GM19351 (cell line): ENCODE data around the gene ITK.
"Not testable (repeated sequence)": the region's sequence is repeated elsewhere in the genome, so short reads cannot be mapped to it uniquely, and the experiment has no call there.

Experiments used
- ATAC-seq: cut with Tn5 transposase; IDR thresholded peaks from one replicate; pipeline ENCODE4 v1.9.1; 2021; ENCODE audit warnings: mild to moderate bottlenecking, moderate library complexity; ENCODE audit not compliant: unreplicated experiment

Gene ITK

DNA sequence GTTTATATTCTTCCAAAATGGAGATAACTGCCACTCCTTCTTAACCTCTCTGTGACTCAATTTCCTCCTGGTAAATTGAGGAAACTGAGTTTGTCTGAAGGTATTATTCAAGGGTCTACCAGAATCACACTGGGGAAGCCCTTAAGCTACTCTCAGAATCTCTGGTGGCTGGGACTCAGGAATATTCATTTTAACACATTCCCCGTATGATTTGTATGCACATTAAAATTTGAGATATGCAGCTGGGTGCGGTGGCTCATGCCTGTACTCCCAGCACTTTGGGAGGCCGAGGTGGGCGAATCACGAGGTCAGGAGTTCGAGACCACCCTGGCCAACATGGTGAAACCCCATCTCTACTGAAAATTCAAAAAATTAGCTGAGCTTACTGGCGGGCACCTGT is 64.1 kb downstream of the ITK start:
- ATAC-seq = not testable (repeated sequence)

DNA sequence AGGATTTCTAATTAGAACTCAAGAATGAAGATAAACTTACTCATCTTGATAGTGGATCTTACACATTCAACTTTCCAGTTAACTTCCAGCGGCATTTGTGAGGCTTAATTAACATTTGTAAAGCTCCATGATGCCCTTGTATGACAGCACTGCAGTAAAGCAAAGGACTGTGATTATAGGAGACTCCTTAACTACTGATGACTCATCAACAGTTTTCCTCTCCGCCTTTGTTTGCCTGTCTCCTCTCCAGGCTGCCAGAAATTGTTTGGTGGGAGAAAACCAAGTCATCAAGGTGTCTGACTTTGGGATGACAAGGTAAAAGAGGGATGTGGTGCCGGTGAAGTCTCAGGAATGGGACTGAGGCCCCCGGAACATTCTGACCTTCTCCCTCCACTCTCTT is 64.8 kb downstream of the ITK start:
- no peak for ATAC-seq

DNA sequence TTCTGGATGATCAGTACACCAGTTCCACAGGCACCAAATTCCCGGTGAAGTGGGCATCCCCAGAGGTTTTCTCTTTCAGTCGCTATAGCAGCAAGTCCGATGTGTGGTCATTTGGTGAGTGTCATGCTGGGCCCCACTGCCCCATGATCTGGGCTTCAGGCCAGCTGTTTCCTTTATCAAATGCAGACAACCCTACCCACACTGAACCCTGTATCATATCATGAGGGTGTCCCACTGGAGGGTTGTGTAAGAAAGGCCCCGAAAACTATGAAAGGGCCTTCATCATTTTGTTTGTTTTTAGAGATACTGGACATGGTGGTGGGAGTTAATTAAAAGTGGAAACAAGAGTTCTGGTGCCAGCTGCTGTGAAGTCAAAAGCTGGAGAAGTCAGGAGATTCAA is 65.2 kb downstream of the ITK start:
- ATAC-seq = no peak

DNA sequence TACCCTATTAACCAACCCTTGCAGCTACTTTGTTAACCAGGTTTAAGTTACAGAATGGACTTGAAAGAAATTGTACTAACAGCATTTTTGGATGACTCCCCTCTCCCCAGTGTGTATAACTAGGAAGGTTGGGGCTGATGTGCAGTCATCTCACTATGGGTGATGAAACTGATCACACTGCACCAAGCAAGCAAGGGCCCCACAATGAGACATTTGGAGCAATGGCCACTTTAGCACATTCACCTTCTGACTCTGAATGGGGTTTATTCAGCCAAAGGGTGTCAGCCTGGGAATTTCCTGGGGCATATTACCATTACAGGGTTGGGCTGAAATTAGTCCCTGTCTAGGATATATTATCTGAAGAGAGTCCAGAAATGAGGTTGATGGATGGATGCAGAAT is 66.6 kb downstream of the ITK start:
- peak; percentile 54 for ATAC-seq

DNA sequence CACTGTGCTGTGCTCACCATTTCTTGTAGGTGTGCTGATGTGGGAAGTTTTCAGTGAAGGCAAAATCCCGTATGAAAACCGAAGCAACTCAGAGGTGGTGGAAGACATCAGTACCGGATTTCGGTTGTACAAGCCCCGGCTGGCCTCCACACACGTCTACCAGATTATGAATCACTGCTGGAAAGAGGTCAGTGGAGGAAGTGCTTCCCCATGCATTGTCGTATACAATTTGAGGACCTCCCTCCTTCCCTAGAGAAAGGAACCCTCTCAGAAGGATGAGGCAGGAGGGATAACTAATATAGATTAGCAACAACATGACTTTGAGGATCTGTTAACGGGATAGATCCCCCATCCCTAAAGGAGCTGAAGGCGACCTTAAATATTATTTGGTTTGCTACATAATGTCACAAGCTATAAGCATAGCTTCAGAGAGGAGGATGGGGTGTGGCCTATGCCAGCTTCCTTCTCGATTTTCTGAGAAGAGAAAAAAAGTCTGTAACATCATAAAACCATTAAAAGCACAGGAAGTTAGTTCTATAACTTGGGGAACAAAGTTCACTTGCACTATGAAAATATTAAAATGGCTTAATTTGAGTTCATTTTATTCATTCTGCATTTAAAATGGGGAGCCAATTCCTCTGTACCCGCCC is 68.3 kb downstream of the ITK start:
- no peak for ATAC-seq

DNA sequence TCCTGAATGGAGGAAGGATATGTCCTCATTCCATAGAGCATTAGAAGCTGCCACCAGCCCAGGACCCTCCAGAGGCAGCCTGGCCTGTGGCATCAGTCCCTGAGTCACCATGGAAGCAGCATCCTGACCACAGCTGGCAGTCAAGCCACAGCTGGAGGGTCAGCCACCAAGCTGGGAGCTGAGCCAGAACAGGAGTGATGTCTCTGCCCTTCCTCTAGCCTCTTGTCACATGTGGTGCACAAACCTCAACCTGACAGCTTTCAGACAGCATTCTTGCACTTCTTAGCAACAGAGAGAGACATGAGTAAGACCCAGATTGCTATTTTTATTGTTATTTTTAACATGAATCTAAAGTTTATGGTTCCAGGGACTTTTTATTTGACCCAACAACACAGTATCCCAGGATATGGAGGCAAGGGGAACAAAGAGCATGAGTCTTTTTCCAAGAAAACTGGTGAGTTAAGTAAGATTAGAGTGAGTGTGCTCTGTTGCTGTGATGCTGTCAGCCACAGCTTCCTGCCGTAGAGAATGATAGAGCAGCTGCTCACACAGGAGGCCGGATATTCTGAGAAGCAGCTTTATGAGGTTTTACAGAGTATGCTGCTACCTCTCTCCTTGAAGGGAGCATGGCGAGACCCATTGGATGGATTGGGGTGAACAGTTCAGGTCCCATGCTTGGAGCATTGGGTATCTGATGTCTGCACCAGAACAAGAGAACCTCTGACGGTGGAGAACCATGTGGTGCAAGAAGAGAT is 72.2 kb downstream of the ITK start:
- peak; percentile 93 for ATAC-seq

DNA sequence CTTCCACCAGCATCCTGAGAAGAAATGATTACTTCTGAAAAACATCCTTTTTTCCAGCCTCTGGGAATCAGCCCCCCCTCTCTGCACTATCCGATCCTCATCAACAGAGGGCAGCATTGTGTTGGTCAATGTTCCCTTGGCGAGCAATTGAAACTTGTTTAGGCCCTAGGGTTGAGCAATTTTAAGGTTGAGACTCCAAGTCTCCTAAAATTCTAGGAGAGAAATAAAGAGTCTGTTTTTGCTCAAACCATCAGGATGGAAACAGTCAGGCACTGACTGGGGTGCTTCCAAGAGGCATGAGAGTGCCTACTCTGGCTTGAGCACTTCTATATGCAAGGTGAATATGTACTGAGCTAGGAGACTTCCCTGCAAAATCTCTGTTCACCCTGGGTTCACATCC is 72.9 kb downstream of the ITK start:
- ATAC-seq = peak; percentile 47

DNA sequence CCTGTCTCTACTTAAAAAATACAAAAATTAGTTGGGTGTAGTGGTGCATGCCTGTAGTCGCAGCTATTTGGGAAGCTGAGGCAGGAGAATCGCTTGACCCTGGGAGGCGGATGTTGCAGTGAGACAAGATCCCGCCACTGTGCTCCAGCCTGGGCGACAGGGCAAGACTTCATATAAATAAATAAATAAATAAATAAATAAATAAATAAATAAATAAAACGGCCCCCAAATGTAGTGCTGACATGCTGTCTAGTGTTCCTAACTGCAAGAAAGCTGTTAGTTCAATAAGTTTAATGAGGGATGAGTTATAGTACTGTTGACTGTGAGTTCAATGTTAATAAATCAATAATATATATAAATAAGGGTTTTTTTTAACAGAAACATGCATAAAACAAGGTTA is 77.8 kb downstream of the ITK start:
- ATAC-seq = no peak

DNA sequence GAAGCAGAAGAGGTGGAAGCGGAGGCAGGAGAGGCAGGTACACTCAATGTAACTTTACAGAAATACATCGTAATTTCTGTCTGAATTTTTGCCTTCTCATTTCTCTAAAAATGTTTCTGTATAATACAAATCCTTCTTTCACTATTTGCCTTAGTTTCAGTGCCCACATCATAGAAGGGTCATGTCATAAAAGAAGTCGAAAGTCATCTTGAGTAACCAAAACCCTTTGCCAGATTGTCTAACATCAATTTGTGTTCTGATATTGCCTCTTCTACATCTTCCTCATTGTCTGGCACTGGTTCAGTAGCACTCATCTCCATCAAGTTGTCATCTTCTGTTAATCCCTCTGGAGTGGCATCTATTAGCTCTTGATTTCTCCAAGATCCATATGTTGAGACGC is 79.1 kb downstream of the ITK start:
- no peak for ATAC-seq

DNA sequence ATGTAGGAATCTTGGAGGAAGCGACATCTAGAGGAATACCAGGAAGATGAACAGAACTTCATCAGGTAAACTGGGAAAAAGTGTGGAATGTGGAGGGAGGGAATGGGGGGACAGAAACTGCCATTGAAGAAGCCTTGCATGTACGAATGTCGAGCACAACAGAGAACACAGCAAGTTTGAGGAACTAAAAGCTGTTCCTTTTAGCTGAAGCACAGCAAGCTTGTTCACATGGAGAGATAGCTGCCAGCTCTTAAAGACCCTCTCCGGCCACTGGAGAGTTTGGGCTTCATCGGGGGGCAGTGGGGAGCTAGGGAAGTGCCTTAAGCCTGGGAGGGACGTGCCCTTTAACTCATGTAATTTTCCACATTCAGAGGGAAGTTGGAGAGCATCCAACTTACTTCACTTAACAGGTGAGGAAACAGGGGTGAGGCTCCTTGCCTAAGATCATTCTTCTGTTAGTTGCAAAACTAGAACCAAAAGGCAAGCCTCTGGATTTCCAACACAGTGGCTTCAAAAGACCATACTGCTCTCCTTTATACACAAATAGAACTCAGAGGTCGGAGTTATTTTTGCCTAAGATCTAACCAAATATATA is 83.0 kb downstream of the ITK start:
- no peak for ATAC-seq

DNA sequence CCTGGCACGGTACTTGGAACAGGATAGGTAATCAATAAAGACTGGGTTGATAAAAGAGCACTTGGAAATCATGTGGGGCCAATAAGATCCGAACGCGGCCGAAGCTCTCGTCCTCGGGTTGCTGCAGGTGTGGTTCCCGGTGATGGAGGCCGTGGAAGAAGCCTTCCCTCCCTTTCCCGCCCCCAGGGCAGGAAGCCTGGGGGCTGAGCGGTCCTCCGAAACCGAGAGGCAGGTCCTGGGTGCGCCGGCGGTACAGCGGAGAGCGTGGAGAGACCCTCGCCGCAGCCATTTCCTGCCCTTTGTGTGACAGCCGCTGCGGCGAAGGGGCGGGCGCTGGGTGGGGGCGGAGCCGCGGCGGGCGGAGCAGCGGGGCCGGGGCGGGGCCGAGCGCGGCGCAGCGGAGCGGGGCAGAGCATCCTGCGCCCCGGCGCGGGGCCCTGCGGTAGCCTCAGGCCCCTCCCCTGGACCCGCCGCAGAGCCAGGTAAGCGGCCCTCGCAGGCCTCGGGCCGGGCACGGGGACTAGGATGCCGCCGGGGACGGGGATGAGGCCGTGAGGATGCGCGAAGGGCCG is 85.2 kb downstream of the ITK start, which contains the start of gene CYFIP2:
Gene CYFIP2 (plus strand): TSS at position 410 of the 572 bp plus-strand sequence. CDS start 19,239 bp downstream, outside the sequence.
- peak; percentile 80 for ATAC-seq

DNA sequence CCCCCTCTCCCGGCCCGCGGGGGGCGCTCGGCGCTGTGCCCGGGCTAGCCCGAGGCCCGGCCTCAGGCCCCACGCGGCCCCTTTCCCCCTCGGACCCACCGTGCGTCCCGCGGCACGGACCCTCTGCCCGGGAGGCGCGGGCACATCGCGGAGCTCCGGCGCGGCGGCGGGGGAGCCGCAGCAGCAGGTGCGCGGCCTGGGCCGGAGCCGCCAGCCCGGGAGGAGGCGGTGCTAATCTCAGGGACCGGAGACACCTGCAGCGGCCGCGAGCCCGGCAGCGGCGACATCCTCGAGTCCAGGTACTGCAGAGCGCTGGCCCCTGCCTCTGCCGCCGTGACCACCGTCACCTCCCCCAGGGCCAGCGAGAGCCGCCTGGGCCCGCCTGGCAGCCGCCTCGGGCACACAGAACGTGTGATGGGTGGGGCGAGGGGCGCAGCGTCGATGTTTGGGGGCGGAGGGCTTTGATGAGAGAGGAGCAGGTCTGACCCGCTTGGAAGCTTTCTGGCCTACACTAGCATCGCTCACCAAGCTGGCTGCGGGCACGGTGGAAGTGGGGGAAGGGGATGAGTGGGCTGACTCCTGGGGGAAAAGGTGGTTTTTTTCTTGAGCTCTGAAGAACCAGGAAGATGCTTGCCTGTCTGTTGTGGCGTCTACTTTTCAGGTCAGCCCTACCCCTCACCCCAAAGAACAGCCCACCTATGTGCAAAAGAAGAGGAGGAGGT is 85.8 kb downstream of the ITK start:
- ATAC-seq = peak; percentile 41

DNA sequence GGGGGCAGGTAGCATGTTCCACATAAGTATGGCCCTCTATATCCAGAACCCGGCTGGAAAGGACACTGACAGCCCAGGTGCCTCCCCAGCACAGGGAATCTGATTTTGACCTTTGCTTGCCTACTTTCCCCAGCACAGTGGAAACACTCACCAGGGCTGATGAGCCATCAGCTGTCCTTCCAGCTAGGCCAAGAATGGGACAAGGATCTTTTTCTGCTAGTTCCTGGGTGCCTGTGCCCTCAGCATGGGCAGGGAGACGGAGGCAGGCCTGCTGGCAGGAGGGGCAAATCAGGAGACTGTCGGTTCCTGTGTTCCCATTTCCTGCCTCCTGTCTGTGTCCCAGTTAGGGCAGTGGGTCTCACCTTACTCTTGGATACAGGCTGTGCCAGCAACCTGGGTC is 86.4 kb downstream of the ITK start:
- ATAC-seq = no peak

DNA sequence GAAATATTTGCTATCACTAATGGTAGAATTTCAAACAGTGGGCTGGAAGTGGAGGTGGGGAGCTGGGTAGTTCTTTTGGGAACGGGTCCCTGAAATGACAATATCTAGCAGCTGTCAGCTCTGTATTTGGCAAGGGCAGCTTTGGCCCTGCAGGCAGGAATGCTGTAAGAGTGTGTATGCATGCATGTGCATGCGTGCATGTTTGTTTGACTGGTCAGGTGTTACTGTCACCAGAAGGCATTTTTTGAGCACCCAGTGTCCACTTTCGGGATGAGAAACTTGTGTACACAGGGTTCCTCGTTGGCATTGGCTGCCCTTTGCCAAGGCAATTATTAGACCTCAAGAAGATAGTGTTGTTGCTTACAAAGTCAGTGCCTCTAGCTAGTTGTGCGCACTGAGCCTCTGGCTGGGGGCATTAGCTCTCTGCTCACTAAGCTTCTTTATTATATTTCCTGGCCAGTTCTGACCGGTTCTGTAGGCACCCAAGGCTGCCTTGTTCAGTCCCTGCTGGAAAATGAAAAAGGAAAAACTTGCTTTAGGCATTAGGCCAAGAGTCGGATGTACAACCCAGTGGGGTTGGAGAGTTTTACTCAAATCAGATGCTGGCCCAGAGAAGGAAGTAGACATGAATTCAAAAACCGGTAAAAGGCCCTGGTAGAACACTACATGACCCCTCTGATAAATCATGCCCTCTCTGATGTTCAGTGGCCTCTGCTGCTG is 87.3 kb downstream of the ITK start:
- no peak for ATAC-seq

DNA sequence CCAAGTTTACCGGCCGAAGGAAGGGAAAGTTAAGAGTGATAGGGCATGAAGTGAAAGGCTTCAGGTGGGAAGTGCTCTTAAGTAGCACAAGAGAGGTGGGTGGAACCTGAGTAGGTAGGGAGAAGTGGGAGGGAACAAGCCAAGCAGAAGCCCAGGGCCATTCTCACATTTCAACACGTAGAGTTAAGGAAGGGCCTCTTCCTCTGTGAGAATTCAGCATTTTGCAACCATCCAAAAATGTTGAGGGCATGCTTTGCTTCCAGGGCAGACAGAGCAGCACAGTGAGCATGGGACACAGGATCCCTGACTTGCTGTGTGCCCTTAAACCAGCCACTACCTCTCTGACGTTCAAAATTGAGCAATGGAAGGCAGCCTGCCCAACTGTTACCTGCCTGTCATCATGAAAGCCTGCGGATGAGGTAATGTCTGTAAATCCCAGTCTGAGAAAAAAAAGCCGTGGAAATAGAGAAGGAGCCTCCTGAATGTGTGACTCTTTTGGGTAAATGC is 88.6 kb downstream of the ITK start:
- no peak for ATAC-seq

DNA sequence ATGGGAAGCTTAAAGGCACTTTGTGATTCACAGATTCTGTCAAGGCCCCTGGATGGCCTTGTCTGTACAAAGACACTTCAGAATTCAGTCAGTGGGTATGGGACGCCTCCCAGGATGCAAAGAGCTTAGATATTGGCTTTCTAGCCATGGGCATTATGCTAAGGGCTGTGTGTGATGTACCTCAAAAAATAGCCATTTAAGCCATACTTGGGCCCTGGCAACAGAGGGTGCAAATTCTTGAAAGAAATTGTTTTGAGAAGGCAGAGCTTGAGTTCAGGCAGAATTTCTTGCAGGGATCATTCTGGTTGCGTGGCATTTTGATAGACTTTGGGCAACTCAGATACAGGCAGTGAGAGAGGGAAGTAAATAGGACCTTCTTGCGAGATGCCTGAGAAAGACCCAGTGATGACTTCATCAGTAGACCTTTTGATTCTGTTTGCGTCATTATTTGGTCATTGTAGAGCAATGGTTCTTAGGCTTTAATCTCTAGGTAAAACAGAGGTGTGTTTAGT is 89.2 kb downstream of the ITK start:
- ATAC-seq = no peak

DNA sequence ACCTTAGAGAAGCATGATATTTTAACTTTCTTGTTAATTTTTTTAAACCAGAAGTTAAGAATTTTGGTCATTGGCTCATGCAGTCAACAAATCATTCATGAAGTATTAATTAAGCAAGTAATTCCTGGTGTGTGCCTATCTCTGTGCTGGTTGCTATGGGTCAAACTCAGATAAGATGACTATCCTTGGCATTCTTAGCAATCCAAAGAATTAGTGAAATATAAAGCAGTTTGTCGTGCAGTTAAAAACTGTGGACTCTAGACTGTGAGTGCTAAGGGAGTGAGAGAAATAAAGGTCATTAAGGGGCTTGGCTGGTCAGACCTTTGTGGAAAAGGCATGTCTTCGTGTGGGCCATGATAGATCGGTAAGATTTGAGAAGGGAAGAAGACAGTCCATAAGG is 90.1 kb downstream of the ITK start:
- ATAC-seq = no peak

DNA sequence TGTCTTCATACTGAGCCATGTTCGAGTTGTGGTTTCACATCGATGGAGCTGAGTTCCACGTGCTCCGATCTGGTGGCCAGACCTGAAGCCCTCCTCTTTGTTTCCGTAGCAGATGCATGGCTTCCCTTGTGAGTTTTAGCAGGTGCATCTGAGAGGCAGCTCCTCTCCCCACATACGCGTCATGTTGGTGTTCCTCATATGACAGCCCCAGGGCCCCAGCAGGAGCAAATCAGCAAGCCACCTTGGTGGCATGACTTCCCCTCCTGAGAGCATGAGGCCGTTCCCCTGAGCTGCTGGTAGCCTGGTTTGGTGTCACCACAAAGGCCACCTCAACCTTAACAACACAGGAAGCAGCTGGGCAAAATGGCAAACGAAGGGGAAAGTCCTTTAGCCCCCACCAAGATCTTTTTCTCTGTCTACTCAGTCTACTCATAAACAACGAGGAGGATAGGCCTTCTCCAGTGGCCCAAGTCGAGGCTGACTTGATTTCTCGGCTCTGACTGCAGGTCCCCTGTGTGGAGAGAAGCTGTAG is 91.2 kb downstream of the ITK start:
- ATAC-seq = peak; percentile 77

DNA sequence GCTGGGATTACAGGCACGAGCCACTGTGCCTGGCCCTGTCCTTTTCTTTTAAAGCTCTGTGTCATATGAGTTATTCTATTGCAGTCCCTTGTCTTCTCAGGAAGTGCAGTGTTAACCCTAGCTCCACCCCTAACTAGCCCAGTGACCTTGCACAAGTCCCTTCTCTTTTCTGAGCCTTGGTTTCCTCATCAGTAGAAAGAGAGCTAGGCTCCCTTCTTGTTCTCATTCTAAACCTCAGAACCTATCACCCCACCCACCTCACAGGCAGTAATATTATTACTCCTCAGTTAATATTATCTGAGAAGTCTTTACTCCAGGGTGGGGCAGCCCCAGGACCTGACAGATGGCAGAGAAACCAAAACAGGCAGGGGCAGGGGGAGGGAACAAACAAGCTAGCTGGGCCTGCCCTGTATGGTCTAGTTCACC is 92.5 kb downstream of the ITK start:
- ATAC-seq = peak; percentile 52

DNA sequence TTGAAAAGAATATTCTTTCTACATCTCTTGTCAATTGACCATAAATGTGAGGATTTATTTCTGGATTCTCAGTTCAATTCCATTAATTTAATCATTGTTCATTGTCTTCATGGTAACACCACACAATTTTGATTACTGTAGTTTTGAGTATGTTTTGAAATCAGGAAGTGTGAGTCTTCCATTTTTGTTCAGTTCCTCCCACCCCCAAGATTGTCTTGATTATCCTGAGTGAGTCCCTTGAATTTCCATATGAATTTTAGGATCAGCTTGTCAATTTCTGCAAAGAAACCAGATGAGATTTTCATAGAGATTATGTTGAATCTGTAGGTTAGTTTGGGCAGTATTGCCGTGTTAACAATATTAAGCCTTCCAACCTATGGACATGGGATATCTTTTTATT is 94.8 kb downstream of the ITK start:
- no peak for ATAC-seq
